Breast epithelium (tissue), 4 donors: ENCODE data around the gene PIGQ. TPM values are rescaled to one million over a fixed set of nuclear protein-coding genes. Genes with fewer than 3 reads are reported as not detected.

Experiments used
- DNase-seq, 2 donors: peaks; one replicate each; pipeline ENCODE4 v3.0.0-alpha.2; 2019; ENCODE audit warnings: low spot score in 2 of 2
- H3K27ac ChIP-seq, 2 donors: fragments of 200-600 bp; sonication (generic) in 1 of 2; one replicate each; pipeline ENCODE4 v1.5.1; 2016 to 2019; ENCODE audit warnings: mild to moderate bottlenecking in 1 of 2
- H3K27me3 ChIP-seq, 2 donors: fragments of 200-600 bp; sonication (generic) in 1 of 2; one replicate each; pipeline versions ENCODE4 v1.5.1 to v1.6.0; 2017 to 2019; ENCODE audit warnings: control low read depth in 1 of 2, mild to moderate bottlenecking in 1 of 2
- H3K36me3 ChIP-seq: fragments of 200-600 bp; one replicate; pipeline ENCODE4 v1.5.1; 2019
- H3K4me1 ChIP-seq, 2 donors: fragments of 200-600 bp; sonication (generic); one replicate each; pipeline ENCODE4 v1.5.1; 2016 to 2019; ENCODE audit warnings: control low read depth in 1 of 2
- H3K4me3 ChIP-seq, 3 donors: fragments of 200-600 bp; sonication (generic); 1 replicate in 2 of 3; 2 replicates in 1 of 3; pipeline ENCODE4 v1.5.1; 2016 to 2019; ENCODE audit warnings: mild to moderate bottlenecking in 3 of 3, moderate library complexity in 2 of 3
- H3K9me3 ChIP-seq, 2 donors: fragments of 200-600 bp; sonication (generic) in 1 of 2; one replicate each; pipeline ENCODE4 v1.5.1; 2016 to 2019; ENCODE audit warnings: control low read depth in 1 of 2
- POLR2A ChIP-seq: fragments of 450-650 bp; IDR thresholded peaks from one replicate; pipeline ENCODE4 v1.6.1; 2016; ENCODE audit warnings: antibody characterized with exemption, mild to moderate bottlenecking, moderate library complexity
- POLR2AphosphoS5 ChIP-seq, 3 donors: sonication (generic); formaldehyde crosslinking; IDR thresholded peaks; one replicate each; pipeline ENCODE4 v1.6.1; 2017; ENCODE audit warnings: antibody characterized with exemption in 3 of 3
- intact Hi-C: fragments of 100-400 bp; cut with DNase I; formaldehyde crosslinking; loops from one replicate; pipeline ENCODE4 v1.15.1; 2023; ENCODE audit warnings: low total_unique reads
- total RNA-seq, 3 donors: library from RNA; depleted of rRNA; stranded (reverse); fragments of >200 nt; gene quantifications; one replicate each; pipeline ENCODE4 v1.1.0, GENCODE V29; 2016
- TF ChIP-seq, protein P1 (sequence below), 3 donors: fragments of 450-650 bp; IDR thresholded peaks; one replicate each; pipeline ENCODE4 v1.5.1; 2016 to 2017; ENCODE audit warnings: antibody characterized with exemption in 3 of 3, mild to moderate bottlenecking in 3 of 3, moderate library complexity in 3 of 3

PIGQ gene
- total RNA-seq, 3 donors from 2014 or later: 22.2 to 36.1 (median 31.9) TPM

DNA sequence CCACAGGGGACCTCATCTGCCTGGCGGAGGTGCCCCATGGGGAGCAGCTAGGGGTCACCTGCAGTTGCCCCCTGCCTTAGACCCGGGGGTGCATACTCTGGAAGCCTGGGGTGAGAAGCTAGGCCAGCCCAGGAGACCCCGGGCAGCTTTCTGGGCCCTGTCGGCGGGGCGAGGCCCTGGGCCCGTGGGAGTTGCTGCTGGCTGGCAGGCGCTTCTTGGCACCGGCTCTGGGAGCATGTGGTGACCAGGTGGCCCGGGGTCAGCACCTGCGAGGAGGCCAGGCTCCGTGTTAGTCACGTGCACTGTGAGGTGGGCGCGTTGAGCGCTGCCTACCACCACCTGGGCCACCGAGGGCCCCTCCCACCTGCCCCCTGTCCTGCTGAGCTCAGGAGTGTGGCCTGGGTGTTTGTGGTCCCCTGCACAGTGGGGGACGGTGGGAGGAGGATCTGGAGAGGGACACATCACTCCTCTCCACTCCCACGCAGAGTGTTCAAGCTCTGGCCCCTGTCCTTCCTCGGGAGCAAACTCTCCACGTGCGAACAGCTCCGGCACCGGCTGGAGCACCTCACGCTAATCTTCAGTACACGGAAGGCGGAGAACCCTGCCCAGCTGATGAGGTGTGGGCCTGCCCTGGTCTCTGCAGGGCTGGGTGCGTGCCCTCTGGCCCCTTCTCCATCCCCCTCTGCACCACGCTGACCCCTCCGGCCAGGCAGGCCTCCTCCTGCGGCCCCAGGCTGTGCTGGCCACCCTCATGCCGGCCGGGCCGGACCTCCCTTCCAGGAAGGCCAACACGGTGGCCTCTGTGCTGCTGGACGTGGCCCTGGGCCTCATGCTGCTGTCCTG is 5.8 kb downstream of the PIGQ start:
- Histone ChIP-seq H3K36me3 (no peaks in the 10 kb centered on the region), H3K27me3 (no peaks in the 10 kb centered on the region), H3K4me1 (no peaks in the 10 kb centered on the region), H3K27ac (no peak overlapping the region), H3K9me3 (no peaks in the 10 kb centered on the region), H3K4me3 (no peak overlapping the region)
- DNase-seq: no peak
- TF ChIP-seq POLR2A: no peak
- TF ChIP-seq, protein P1, sequence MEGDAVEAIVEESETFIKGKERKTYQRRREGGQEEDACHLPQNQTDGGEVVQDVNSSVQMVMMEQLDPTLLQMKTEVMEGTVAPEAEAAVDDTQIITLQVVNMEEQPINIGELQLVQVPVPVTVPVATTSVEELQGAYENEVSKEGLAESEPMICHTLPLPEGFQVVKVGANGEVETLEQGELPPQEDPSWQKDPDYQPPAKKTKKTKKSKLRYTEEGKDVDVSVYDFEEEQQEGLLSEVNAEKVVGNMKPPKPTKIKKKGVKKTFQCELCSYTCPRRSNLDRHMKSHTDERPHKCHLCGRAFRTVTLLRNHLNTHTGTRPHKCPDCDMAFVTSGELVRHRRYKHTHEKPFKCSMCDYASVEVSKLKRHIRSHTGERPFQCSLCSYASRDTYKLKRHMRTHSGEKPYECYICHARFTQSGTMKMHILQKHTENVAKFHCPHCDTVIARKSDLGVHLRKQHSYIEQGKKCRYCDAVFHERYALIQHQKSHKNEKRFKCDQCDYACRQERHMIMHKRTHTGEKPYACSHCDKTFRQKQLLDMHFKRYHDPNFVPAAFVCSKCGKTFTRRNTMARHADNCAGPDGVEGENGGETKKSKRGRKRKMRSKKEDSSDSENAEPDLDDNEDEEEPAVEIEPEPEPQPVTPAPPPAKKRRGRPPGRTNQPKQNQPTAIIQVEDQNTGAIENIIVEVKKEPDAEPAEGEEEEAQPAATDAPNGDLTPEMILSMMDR (IDR thresholded peaks at IDR 0.05): no peak
- TF ChIP-seq POLR2AphosphoS5 (IDR thresholded peaks at IDR 0.05): no peak
- intact Hi-C loops: no loop called here

DNA sequence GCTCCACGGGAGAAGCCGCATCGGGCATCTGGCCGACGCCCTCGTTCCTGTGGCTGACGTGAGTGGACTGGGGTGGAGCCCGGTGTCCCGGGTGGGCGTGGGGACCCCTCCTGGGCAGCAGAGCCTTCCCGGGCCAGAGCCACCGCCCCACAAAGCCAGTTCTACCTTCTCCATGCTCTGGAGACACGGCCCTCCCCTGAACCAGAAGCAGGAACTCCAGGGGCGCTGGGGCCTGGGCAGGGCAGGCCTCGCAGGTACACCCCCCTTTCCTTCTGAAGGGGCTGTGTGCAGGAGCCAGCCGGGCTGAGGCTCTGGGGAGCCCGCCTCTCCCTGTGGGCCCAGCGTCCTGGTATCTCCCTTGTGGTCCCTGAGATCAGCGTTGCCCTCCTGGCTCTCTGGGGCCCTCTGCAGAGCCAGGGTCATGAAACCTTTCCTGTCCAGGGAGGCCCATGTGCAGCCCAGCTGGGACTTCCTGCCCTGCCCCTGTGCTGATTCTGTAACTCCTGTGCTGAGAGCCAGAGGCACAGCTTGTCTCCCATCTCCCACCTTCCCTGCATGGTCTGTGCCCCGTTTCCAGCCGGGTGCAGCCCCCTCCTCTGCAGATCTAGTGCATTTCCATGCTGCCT is 6.5 kb downstream of the PIGQ start:
- Histone ChIP-seq H3K36me3 (no peaks in the 10 kb centered on the region), H3K27ac (no peak overlapping the region), H3K4me3 (no peak overlapping the region), H3K27me3 (no peaks in the 10 kb centered on the region), H3K4me1 (no peaks in the 10 kb centered on the region), H3K9me3 (no peaks in the 10 kb centered on the region)
- TF ChIP-seq POLR2A: no peak
- TF ChIP-seq POLR2AphosphoS5 (IDR thresholded peaks at IDR 0.05): no peak
- TF ChIP-seq, protein P1 (IDR thresholded peaks at IDR 0.05): no peak
- DNase-seq: no peak
- intact Hi-C loops: no loop called here

GRCh38 chr16:576823-577201 is 7.0 kb downstream of the PIGQ start:
- Histone ChIP-seq H3K4me1 (no peaks in the 10 kb centered on the region), H3K36me3 (no peaks in the 10 kb centered on the region), H3K9me3 (no peaks in the 10 kb centered on the region), H3K27me3 (no peaks in the 10 kb centered on the region), H3K27ac (no peak overlapping the region), H3K4me3 (no peak overlapping the region)
- DNase-seq: no peak
- no peak for TF ChIP-seq POLR2AphosphoS5 (IDR thresholded peaks at IDR 0.05)
- TF ChIP-seq, protein P1 (IDR thresholded peaks at IDR 0.05): no peak
- TF ChIP-seq POLR2A: no peak
- intact Hi-C loops: no loop called here

DNA sequence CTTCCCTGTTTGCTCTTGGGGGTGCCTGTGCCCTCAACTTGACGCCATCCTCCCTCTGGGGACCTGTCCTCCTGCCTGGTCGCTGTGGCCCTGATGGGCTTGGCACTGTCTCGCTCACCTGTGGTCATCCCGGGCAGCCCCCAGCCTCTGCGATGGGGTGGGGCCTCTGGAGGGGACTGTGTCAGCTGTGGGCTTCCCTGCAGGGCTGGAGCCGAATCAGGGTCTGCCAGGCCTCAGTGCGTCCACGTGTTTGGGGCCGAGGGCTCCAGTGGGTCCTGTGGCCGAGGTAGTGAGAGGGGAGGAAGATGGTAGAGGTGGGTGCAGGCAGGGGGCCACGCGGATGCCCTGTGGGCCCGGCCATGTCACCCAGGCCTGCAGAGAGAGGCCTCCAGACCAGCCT is 8.0 kb downstream of the PIGQ start:
- Histone ChIP-seq H3K36me3 (no peaks in the 10 kb centered on the region), H3K9me3 (no peaks in the 10 kb centered on the region), H3K4me1 (no peaks in the 10 kb centered on the region), H3K27me3 (no peaks in the 10 kb centered on the region), H3K4me3 (no peak overlapping the region), H3K27ac (no peak overlapping the region)
- intact Hi-C loops: no loop called here
- no peak for DNase-seq
- TF ChIP-seq, protein P1 (IDR thresholded peaks at IDR 0.05): no peak
- TF ChIP-seq POLR2A (no peak), POLR2AphosphoS5 (IDR thresholded peaks at IDR 0.05) (no peak)

- intact Hi-C loops: no loop called here
- Histone ChIP-seq H3K27ac (no peak overlapping the region), H3K9me3 (no peaks in the 10 kb centered on the region), H3K27me3 (no peaks in the 10 kb centered on the region), H3K4me3 (no peak overlapping the region), H3K4me1 (no peaks in the 10 kb centered on the region), H3K36me3 (no peaks in the 10 kb centered on the region)
- no peak for TF ChIP-seq POLR2A
- TF ChIP-seq, protein P1 (IDR thresholded peaks at IDR 0.05): no peak
- no peak for TF ChIP-seq POLR2AphosphoS5 (IDR thresholded peaks at IDR 0.05)
- no peak for DNase-seq
Observed at GRCh38 chr16:578232-578869, 8.6 kb downstream of the PIGQ start.
